Liver (tissue), 9 donors: Measurements from ENCODE around the gene CHTF8. TPM values are rescaled to one million over a fixed set of nuclear protein-coding genes. Genes with fewer than 3 reads are reported as not detected.
A peak's percentile ranks its signal among the peaks of the same experiment; 100 is the strongest.

ENCODE experiments used
- DNase-seq: peaks from one replicate; pipeline ENCODE4 v3.0.0-alpha.2; 2017; ENCODE audit warnings: low spot score
- H3K27ac ChIP-seq, 2 donors: one replicate each; pipeline ENCODE4 v1.7.0; 2013; ENCODE audit warnings: inconsistent platforms in 2 of 2, low read length in 2 of 2, control low read depth in 1 of 2, low read depth in 1 of 2, mild to moderate bottlenecking in 1 of 2
- H3K27me3 ChIP-seq, 4 donors: one replicate each; pipeline versions ENCODE4 v1.6.1 to v1.7.0; 2013; ENCODE audit warnings: low read length in 3 of 4, inconsistent platforms in 1 of 4, mild to moderate bottlenecking in 1 of 4, moderate library complexity in 1 of 4; ENCODE audit not compliant: control insufficient read depth in 4 of 4, insufficient read depth in 4 of 4
- H3K36me3 ChIP-seq, 4 donors: one replicate each; pipeline versions ENCODE4 v1.6.1 to v1.7.0; 2013; ENCODE audit warnings: low read length in 3 of 4, mild to moderate bottlenecking in 3 of 4, low read depth in 1 of 4, moderate library complexity in 1 of 4; ENCODE audit not compliant: control insufficient read depth in 4 of 4, insufficient read depth in 3 of 4
- H3K4me1 ChIP-seq, 4 donors: one replicate each; pipeline versions ENCODE4 v1.6.1 to v1.7.0; 2013; ENCODE audit warnings: low read length in 3 of 4, mild to moderate bottlenecking in 3 of 4, moderate library complexity in 1 of 4; ENCODE audit not compliant: control insufficient read depth in 4 of 4, insufficient read depth in 4 of 4
- H3K4me3 ChIP-seq, 3 donors: one replicate each; pipeline versions ENCODE4 v1.6.1 to v1.7.0; 2013; ENCODE audit warnings: low read length in 3 of 3, control low read depth in 1 of 3, low read depth in 1 of 3, mild to moderate bottlenecking in 1 of 3
- H3K9ac ChIP-seq, 2 donors: one replicate each; pipeline ENCODE4 v1.7.0; 2013; ENCODE audit warnings: low read length in 2 of 2, mild to moderate bottlenecking in 2 of 2, moderate library complexity in 2 of 2, control low read depth in 1 of 2, low read depth in 1 of 2
- H3K9me3 ChIP-seq, 4 donors: one replicate each; pipeline versions ENCODE4 v1.6.1 to v1.7.0; 2013; ENCODE audit warnings: low read length in 3 of 4; ENCODE audit not compliant: control insufficient read depth in 4 of 4
- ATF3 ChIP-seq: IDR thresholded peaks from 2 replicates; pipeline ENCODE4 v1.6.1; 2016; ENCODE audit warnings: antibody characterized with exemption
- CTCF ChIP-seq: fragments of 150-350 bp; IDR thresholded peaks from 2 replicates; pipeline ENCODE4 v1.5.1; 2017; ENCODE audit warnings: improper control_type of control experiment, low read depth, low read length; ENCODE audit not compliant: missing input control
- EGR1 ChIP-seq, 2 donors: IDR thresholded peaks; 2 replicates each; pipeline ENCODE4 v1.6.1; 2016 to 2018; ENCODE audit warnings: antibody characterized with exemption in 2 of 2, low read depth in 2 of 2
- FOXA1 ChIP-seq: IDR thresholded peaks from 2 replicates; pipeline ENCODE4 v1.6.1; 2016; ENCODE audit warnings: antibody characterized with exemption
- FOXA2 ChIP-seq: IDR thresholded peaks from 2 replicates; pipeline ENCODE4 v1.6.1; 2016; ENCODE audit warnings: antibody characterized with exemption
- GABPA ChIP-seq, 2 donors: IDR thresholded peaks in 1 of 2; conservative IDR thresholded peaks in 1 of 2; 2 replicates each; pipeline ENCODE4 v1.6.1; 2016; ENCODE audit warnings: antibody characterized with exemption in 2 of 2, mild to moderate bottlenecking in 1 of 2, moderate library complexity in 1 of 2
- HNF4A ChIP-seq, 2 donors: conservative IDR thresholded peaks; 2 replicates each; pipeline ENCODE4 v1.6.1; 2016; ENCODE audit warnings: antibody characterized with exemption in 2 of 2, mild to moderate bottlenecking in 2 of 2
- HNF4G ChIP-seq: IDR thresholded peaks from 2 replicates; pipeline ENCODE4 v1.6.1; 2016; ENCODE audit warnings: antibody characterized with exemption
- JUND ChIP-seq, 2 donors: IDR thresholded peaks; 2 replicates each; pipeline ENCODE4 v1.6.1; 2016; ENCODE audit warnings: antibody characterized with exemption in 2 of 2
- NR2F2 ChIP-seq: IDR thresholded peaks from 2 replicates; pipeline ENCODE4 v1.6.1; 2016; ENCODE audit warnings: antibody characterized with exemption
- RAD21 ChIP-seq, 2 donors: IDR thresholded peaks; 2 replicates each; pipeline ENCODE4 v1.6.1; 2016; ENCODE audit warnings: antibody characterized with exemption in 2 of 2, mild to moderate bottlenecking in 2 of 2
- RXRA ChIP-seq, 2 donors: IDR thresholded peaks; 2 replicates each; pipeline ENCODE4 v1.6.1; 2017 to 2018; ENCODE audit warnings: antibody characterized with exemption in 2 of 2, mild to moderate bottlenecking in 1 of 2
- SP1 ChIP-seq: IDR thresholded peaks from 2 replicates; pipeline ENCODE4 v1.6.1; 2018; ENCODE audit warnings: antibody characterized with exemption, mild to moderate bottlenecking
- TAF1 ChIP-seq: conservative IDR thresholded peaks from 2 replicates; pipeline ENCODE4 v1.6.1; 2016; ENCODE audit warnings: antibody characterized with exemption, mild to moderate bottlenecking
- YY1 ChIP-seq: IDR thresholded peaks from 2 replicates; pipeline ENCODE4 v1.6.1; 2016; ENCODE audit warnings: antibody characterized with exemption, mild to moderate bottlenecking
- WGBS: extraction: QIAGEN DNeasy Blood & Tissue Kit; methylation state at CpG from one replicate; pipeline ENCODE4 v1.1.7; 2013; 5-methylcytosine and 5-hydroxymethylcytosine counted together
- polyA plus RNA-seq, 2 donors: library from polyadenylated mRNA; stranded (reverse) in 1 of 2; unstranded in 1 of 2; fragments of 200-250 nt in 1 of 2; fragments of >200 nt in 1 of 2; fragmentation: Nextera tagmentation in 1 of 2; extraction: Ambion mirVana in 1 of 2; gene quantifications; one replicate each; pipeline versions ENCODE4 v1.2.1 to v1.2.3, GENCODE V29; 2013 to 2015
- total RNA-seq, 2 donors: library from RNA; depleted of rRNA; stranded (reverse); fragments of >200 nt; gene quantifications; one replicate each; pipeline ENCODE4 v1.2.3, GENCODE V29; 2014
- TF ChIP-seq, protein P1 (sequence below): IDR thresholded peaks from 2 replicates; pipeline ENCODE4 v1.6.1; 2016; ENCODE audit warnings: antibody characterized with exemption
- TF ChIP-seq, protein P2 (sequence below): IDR thresholded peaks from 2 replicates; pipeline ENCODE4 v1.6.1; 2016; ENCODE audit warnings: antibody characterized with exemption
- TF ChIP-seq, protein P3 (sequence below): IDR thresholded peaks from 2 replicates; pipeline ENCODE4 v1.6.1; 2016; ENCODE audit warnings: antibody characterized with exemption, mild to moderate bottlenecking
- donor health status: healthy.
- donor health status: healthy.
- donor health status: healthy.
- donor health status: healthy.
- donor health status: healthy.

The CHTF8 gene
- total and polyA plus RNA-seq, 4 donors, result 15.2 to 56.9 (median 51.6) TPM

GRCh38 chr16:69119536-69119935 lies 12.9 kb downstream of the CHTF8 start:
- no peak for DNase-seq
- WGBS, result 77% methylated on average over 2 of the region's 2 CpGs

DNA sequence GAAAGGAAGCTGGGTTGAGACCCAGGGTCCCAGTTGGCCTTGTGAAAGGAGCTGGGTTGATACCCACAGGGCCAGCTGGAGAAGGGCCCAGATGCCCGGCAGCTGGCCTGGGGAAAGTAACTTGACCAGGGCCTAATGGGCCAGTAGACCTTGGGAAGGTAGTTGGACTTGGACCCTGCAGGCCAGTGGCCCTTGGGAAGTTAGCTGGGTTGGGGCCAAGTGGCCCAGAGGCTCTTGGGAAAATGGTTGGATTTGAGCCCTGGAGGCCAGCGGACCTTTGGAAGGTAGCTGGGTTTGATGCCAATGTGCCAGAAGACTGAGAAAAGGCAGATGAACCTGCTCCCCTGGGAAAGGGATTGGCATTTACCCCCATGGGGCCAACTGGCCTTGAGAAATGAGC lies 13.4 kb downstream of the CHTF8 start:
- Histone ChIP-seq H3K9ac (no peak overlapping the region), H3K4me1 (peaks cover 17 to 26% (median 22%) of the 10 kb centered on the region in 4 donors), H3K27ac (peak overlapping the region; percentile 7 to 11), H3K9me3 (no peaks in the 10 kb centered on the region), H3K36me3 (peaks cover 6 to 26% (median 9%) of the 10 kb centered on the region in 4 donors), H3K4me3 (no peak overlapping the region), H3K27me3 (no peaks in the 10 kb centered on the region)
- TF ChIP-seq CTCF (no peak), HNF4A (conservative IDR thresholded peaks at IDR 0.05) (peak; percentile 99), RAD21 (IDR thresholded peaks at IDR 0.05) (peak; percentile 65 to 71), ATF3 (peak; percentile 56), RXRA (IDR thresholded peaks at IDR 0.05) (peak; percentile 95 to 98), YY1 (peak; percentile 87), FOXA2 (peak; percentile 76), TAF1 (no peak), HNF4G (peak; percentile 95), GABPA (IDR thresholded peaks at IDR 0.05 in 1 of 2, conservative IDR thresholded peaks at IDR 0.05 in 1 of 2) (peak in 1 of 2 donors; percentile 67), FOXA1 (peak; percentile 89), SP1 (peak; percentile 94), JUND (IDR thresholded peaks at IDR 0.05) (peak; percentile 75 to 90), EGR1 (IDR thresholded peaks at IDR 0.05; ENCODE audit: low read depth in 2 of 2) (peak in 1 of 2 donors; percentile 81), NR2F2 (peak; percentile 66)
- TF ChIP-seq, protein P1, sequence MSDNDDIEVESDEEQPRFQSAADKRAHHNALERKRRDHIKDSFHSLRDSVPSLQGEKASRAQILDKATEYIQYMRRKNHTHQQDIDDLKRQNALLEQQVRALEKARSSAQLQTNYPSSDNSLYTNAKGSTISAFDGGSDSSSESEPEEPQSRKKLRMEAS, result peak; percentile 97
- TF ChIP-seq, protein P2, sequence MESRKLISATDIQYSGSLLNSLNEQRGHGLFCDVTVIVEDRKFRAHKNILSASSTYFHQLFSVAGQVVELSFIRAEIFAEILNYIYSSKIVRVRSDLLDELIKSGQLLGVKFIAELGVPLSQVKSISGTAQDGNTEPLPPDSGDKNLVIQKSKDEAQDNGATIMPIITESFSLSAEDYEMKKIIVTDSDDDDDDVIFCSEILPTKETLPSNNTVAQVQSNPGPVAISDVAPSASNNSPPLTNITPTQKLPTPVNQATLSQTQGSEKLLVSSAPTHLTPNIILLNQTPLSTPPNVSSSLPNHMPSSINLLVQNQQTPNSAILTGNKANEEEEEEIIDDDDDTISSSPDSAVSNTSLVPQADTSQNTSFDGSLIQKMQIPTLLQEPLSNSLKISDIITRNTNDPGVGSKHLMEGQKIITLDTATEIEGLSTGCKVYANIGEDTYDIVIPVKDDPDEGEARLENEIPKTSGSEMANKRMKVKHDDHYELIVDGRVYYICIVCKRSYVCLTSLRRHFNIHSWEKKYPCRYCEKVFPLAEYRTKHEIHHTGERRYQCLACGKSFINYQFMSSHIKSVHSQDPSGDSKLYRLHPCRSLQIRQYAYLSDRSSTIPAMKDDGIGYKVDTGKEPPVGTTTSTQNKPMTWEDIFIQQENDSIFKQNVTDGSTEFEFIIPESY, result peak; percentile 93
- TF ChIP-seq, protein P3, sequence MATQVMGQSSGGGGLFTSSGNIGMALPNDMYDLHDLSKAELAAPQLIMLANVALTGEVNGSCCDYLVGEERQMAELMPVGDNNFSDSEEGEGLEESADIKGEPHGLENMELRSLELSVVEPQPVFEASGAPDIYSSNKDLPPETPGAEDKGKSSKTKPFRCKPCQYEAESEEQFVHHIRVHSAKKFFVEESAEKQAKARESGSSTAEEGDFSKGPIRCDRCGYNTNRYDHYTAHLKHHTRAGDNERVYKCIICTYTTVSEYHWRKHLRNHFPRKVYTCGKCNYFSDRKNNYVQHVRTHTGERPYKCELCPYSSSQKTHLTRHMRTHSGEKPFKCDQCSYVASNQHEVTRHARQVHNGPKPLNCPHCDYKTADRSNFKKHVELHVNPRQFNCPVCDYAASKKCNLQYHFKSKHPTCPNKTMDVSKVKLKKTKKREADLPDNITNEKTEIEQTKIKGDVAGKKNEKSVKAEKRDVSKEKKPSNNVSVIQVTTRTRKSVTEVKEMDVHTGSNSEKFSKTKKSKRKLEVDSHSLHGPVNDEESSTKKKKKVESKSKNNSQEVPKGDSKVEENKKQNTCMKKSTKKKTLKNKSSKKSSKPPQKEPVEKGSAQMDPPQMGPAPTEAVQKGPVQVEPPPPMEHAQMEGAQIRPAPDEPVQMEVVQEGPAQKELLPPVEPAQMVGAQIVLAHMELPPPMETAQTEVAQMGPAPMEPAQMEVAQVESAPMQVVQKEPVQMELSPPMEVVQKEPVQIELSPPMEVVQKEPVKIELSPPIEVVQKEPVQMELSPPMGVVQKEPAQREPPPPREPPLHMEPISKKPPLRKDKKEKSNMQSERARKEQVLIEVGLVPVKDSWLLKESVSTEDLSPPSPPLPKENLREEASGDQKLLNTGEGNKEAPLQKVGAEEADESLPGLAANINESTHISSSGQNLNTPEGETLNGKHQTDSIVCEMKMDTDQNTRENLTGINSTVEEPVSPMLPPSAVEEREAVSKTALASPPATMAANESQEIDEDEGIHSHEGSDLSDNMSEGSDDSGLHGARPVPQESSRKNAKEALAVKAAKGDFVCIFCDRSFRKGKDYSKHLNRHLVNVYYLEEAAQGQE, result peak; percentile 90
- 42% methylated on average over 2 of the region's 2 CpGs for WGBS
- DNase-seq, result no peak

More at GRCh38 chr16:69119536-69119935, 12.9 kb downstream of the CHTF8 start:
- Histone ChIP-seq H3K4me3 (no peak overlapping the region), H3K27me3 (no peaks in the 10 kb centered on the region), H3K4me1 (peaks cover 17 to 26% (median 22%) of the 10 kb centered on the region in 4 donors), H3K9me3 (no peaks in the 10 kb centered on the region), H3K27ac (peak overlapping the region; percentile 7 to 11), H3K9ac (no peak overlapping the region), H3K36me3 (peaks cover 6 to 22% (median 9%) of the 10 kb centered on the region in 4 donors)
- no peak for TF ChIP-seq YY1
